IPS DF 6.9 (cell line): ENCODE data around the gene TMEM187.

Source experiments
- DNase-seq: peaks from one replicate; pipeline ENCODE4 v3.0.0-alpha.2; 2013; ENCODE audit warnings: low read depth, low spot score
- H3K27ac ChIP-seq: one replicate; pipeline ENCODE4 v1.5.1; 2013; ENCODE audit warnings: low read length, control low read depth
- H3K27me3 ChIP-seq: 2 replicates; pipeline ENCODE4 v1.6.1; 2013; ENCODE audit warnings: mild to moderate bottlenecking, low read length; ENCODE audit not compliant: control insufficient read depth, insufficient read depth
- H3K36me3 ChIP-seq: 2 replicates; pipeline ENCODE4 v1.6.1; 2013; ENCODE audit warnings: low read length; ENCODE audit not compliant: control insufficient read depth, insufficient read depth
- H3K4me1 ChIP-seq: 2 replicates; pipeline ENCODE4 v1.6.1; 2013; ENCODE audit warnings: low read length; ENCODE audit not compliant: control insufficient read depth, insufficient read depth
- H3K4me3 ChIP-seq: 2 replicates; pipeline ENCODE4 v1.5.1; 2013; ENCODE audit warnings: mild to moderate bottlenecking, low read length
- H3K9me3 ChIP-seq: 2 replicates; pipeline ENCODE4 v1.6.1; 2013; ENCODE audit warnings: low read length, inconsistent platforms; ENCODE audit not compliant: control insufficient read depth, insufficient read depth
- WGBS: extraction: QIAGEN DNeasy Blood & Tissue Kit; methylation state at CpG from one replicate; pipeline ENCODE4 v1.1.7; 2013; ENCODE audit warnings: mixed read lengths, missing lambda C conversion rate; ENCODE audit not compliant: insufficient read length, insufficient coverage; 5-methylcytosine and 5-hydroxymethylcytosine counted together

Gene TMEM187

GRCh38 chrX:154021131-154021611 lies 48.6 kb downstream of the TMEM187 start:
- no peak for DNase-seq
- peaks cover 5% of the 10 kb centered on the region for H3K4me1 ChIP-seq
- no peaks in the 10 kb centered on the region for H3K27me3 ChIP-seq
- no CpG with 5 or more reads among the region's 11 CpGs for WGBS
- no peak overlapping the region for H3K27ac ChIP-seq
- H3K4me3 ChIP-seq = no peak overlapping the region
- no peaks in the 10 kb centered on the region for H3K9me3 ChIP-seq
- no peaks in the 10 kb centered on the region; the same call in 1 of the 2 replicates for H3K36me3 ChIP-seq

GRCh38 chrX:154022108-154022507 lies 49.6 kb downstream of the TMEM187 start:
- no peak for DNase-seq
- no CpG with 5 or more reads among the region's 5 CpGs for WGBS
- Histone ChIP-seq H3K4me3 (no peak overlapping the region), H3K36me3 (no peaks in the 10 kb centered on the region), H3K9me3 (no peaks in the 10 kb centered on the region), H3K27me3 (no peaks in the 10 kb centered on the region), H3K27ac (no peak overlapping the region), H3K4me1 (peaks cover 5% of the 10 kb centered on the region)

- H3K9me3 ChIP-seq = no peaks in the 10 kb centered on the region
- H3K36me3 ChIP-seq = no peaks in the 10 kb centered on the region; the same call in 1 of the 2 replicates
- H3K27me3 ChIP-seq = no peaks in the 10 kb centered on the region
- H3K4me3 ChIP-seq = no peak overlapping the region
- no CpG with 5 or more reads among the region's 27 CpGs for WGBS
- DNase-seq = no peak
- H3K4me1 ChIP-seq = peaks cover 5% of the 10 kb centered on the region
- H3K27ac ChIP-seq = no peak overlapping the region
These were observed 50.9 kb downstream of the TMEM187 start for GRCh38 chrX:154023276-154024000.

DNA sequence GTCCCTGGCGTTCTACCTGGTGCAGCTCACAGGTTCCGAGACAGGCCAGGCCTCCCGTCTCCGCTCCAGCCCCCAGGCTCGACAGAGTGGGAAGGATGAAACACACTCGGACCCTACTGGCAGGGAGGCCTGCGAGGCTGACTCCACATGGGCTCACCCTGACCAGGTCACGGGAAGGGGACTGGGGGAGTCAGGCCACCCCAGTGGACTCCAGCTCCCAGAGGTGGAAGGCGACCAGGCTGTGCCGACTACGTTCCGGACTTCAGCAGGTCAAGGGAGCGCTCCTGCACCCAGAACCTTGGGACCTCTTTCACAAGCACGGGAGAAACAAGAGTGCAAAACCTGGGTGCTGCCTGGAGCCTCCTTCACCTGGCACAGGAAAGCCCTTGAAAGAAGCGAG lies 51.7 kb downstream of the TMEM187 start:
- no CpG with 5 or more reads among the region's 15 CpGs for WGBS
- Histone ChIP-seq H3K27me3 (peaks cover 2% of the 10 kb centered on the region; the same call in 1 of the 2 replicates), H3K4me1 (peaks cover 5% of the 10 kb centered on the region), H3K27ac (no peak overlapping the region), H3K4me3 (no peak overlapping the region), H3K9me3 (no peaks in the 10 kb centered on the region), H3K36me3 (no peaks in the 10 kb centered on the region; the same call in 1 of the 2 replicates)
- DNase-seq = no peak

GRCh38 chrX:154025230-154025629 lies 52.7 kb downstream of the TMEM187 start:
- peaks cover 12% of the 10 kb centered on the region; the same call in 1 of the 2 replicates for H3K27me3 ChIP-seq
- no peak overlapping the region for H3K27ac ChIP-seq
- no peaks in the 10 kb centered on the region; the same call in 1 of the 2 replicates for H3K36me3 ChIP-seq
- no peak overlapping the region for H3K4me3 ChIP-seq
- H3K4me1 ChIP-seq = peaks cover 5% of the 10 kb centered on the region
- no peaks in the 10 kb centered on the region for H3K9me3 ChIP-seq
- WGBS = no CpG with 5 or more reads among the region's 8 CpGs
- no peak for DNase-seq

GRCh38 chrX:154026136-154027021 lies 53.8 kb downstream of the TMEM187 start:
- Histone ChIP-seq H3K4me1 (peaks cover 1% of the 10 kb centered on the region; the same call in 1 of the 2 replicates), H3K27ac (no peak overlapping the region), H3K36me3 (no peaks in the 10 kb centered on the region; the same call in 1 of the 2 replicates), H3K9me3 (no peaks in the 10 kb centered on the region), H3K27me3 (peaks cover 12% of the 10 kb centered on the region; the same call in 1 of the 2 replicates), H3K4me3 (no peak overlapping the region)
- no peak for DNase-seq
- WGBS = no CpG with 5 or more reads among the region's 21 CpGs

GRCh38 chrX:154027022-154027402 lies 54.5 kb downstream of the TMEM187 start:
- Histone ChIP-seq H3K9me3 (no peaks in the 10 kb centered on the region), H3K36me3 (no peaks in the 10 kb centered on the region; the same call in 1 of the 2 replicates), H3K27ac (no peak overlapping the region), H3K4me1 (peaks cover 1% of the 10 kb centered on the region; the same call in 1 of the 2 replicates), H3K27me3 (peaks cover 12% of the 10 kb centered on the region; the same call in 1 of the 2 replicates), H3K4me3 (no peak overlapping the region)
- DNase-seq = no peak
- WGBS = no CpG with 5 or more reads among the region's 6 CpGs

- no peaks in the 10 kb centered on the region; the same call in 1 of the 2 replicates for H3K36me3 ChIP-seq
- H3K9me3 ChIP-seq = no peaks in the 10 kb centered on the region
- no peak overlapping the region for H3K27ac ChIP-seq
- H3K4me1 ChIP-seq = peaks cover 2% of the 10 kb centered on the region
- no peak overlapping the region for H3K4me3 ChIP-seq
- no CpG with 5 or more reads among the region's 1 CpG for WGBS
- peaks cover 18% of the 10 kb centered on the region; the same call in 1 of the 2 replicates for H3K27me3 ChIP-seq
- no peak for DNase-seq
These were observed 55.4 kb downstream of the TMEM187 start for GRCh38 chrX:154027986-154028385.

- Histone ChIP-seq H3K27ac (no peak overlapping the region), H3K36me3 (no peaks in the 10 kb centered on the region; the same call in 1 of the 2 replicates), H3K27me3 (peaks cover 25% of the 10 kb centered on the region; the same call in 1 of the 2 replicates), H3K4me3 (no peak overlapping the region), H3K9me3 (no peaks in the 10 kb centered on the region), H3K4me1 (peaks cover 3% of the 10 kb centered on the region)
- no CpG with 5 or more reads among the region's 13 CpGs for WGBS
- no peak for DNase-seq
These were observed 56.1 kb downstream of the TMEM187 start for GRCh38 chrX:154028502-154029184.

GRCh38 chrX:154029439-154029838 lies 56.9 kb downstream of the TMEM187 start:
- no peak for DNase-seq
- peaks cover 4% of the 10 kb centered on the region for H3K4me1 ChIP-seq
- no peak overlapping the region for H3K4me3 ChIP-seq
- no peaks in the 10 kb centered on the region for H3K9me3 ChIP-seq
- H3K27me3 ChIP-seq = peaks cover 25% of the 10 kb centered on the region; the same call in 1 of the 2 replicates
- H3K36me3 ChIP-seq = no peaks in the 10 kb centered on the region; the same call in 1 of the 2 replicates
- no peak overlapping the region for H3K27ac ChIP-seq
- no CpG with 5 or more reads among the region's 8 CpGs for WGBS
